Fibroblast of mammary gland (primary cell): Measurements from ENCODE around the gene IL3.
"Not testable (repeated sequence)": the region's sequence is repeated elsewhere in the genome, so short reads cannot be mapped to it uniquely, and the experiment has no call there.

Experiments
- DNase-seq: peaks from one replicate; pipeline ENCODE4 v3.0.0-alpha.2; 2010; ENCODE audit warnings: low read depth
- H3K4me3 ChIP-seq: 2 replicates; pipeline ENCODE4 v1.5.1; 2011; ENCODE audit warnings: low read depth, mild to moderate bottlenecking, low read length, moderate library complexity; ENCODE audit not compliant: control insufficient read depth
- TF ChIP-seq, protein P1 (sequence below): conservative IDR thresholded peaks from 2 replicates; pipeline ENCODE4 v1.5.1; 2011; ENCODE audit warnings: low read depth, low read length, inconsistent platforms; ENCODE audit not compliant: control insufficient read depth, insufficient read depth

Gene IL3

DNA sequence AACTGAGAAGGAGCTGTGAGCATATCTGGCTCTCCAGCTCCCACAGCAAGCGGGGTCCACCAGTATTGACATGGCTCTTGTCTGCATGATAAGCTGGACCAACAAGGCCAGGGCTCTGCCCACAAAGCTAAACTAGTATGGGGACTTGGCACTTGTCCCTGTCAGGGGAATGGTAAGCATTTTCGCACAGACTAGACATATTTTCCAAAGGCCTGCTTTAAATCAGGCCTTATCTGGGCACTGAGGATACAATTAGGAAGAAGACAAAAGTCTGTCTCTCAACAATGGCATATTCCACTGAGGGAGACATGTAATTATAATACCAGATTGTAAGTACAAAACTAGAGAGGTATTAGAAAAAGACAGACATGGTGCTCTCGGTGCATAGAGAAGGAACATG, 45.2 kb downstream of the IL3 start:
- TF ChIP-seq, protein P1, sequence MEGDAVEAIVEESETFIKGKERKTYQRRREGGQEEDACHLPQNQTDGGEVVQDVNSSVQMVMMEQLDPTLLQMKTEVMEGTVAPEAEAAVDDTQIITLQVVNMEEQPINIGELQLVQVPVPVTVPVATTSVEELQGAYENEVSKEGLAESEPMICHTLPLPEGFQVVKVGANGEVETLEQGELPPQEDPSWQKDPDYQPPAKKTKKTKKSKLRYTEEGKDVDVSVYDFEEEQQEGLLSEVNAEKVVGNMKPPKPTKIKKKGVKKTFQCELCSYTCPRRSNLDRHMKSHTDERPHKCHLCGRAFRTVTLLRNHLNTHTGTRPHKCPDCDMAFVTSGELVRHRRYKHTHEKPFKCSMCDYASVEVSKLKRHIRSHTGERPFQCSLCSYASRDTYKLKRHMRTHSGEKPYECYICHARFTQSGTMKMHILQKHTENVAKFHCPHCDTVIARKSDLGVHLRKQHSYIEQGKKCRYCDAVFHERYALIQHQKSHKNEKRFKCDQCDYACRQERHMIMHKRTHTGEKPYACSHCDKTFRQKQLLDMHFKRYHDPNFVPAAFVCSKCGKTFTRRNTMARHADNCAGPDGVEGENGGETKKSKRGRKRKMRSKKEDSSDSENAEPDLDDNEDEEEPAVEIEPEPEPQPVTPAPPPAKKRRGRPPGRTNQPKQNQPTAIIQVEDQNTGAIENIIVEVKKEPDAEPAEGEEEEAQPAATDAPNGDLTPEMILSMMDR, result no peak
- H3K4me3 ChIP-seq, result no peak overlapping the region
- DNase-seq, result no peak

DNA sequence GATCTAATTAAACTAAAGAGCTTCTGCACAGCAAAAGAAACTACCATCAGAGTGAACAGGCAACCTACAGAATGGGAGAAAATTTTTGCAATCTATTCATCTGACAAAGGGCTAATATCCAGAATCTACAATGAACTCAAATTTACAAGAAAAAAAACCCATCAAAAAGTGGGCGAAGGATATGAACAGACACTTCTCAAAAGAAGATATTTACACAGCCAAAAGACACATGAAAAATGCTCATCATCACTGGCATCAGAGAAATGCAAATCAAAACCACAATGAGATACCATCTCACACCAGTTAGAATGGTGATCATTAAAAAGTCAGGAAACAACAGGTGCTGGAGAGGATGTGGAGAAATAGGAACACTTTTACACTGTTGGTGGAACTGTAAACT, 48.0 kb downstream of the IL3 start:
- H3K4me3 ChIP-seq, DNase-seq: not testable (repeated sequence)

DNA sequence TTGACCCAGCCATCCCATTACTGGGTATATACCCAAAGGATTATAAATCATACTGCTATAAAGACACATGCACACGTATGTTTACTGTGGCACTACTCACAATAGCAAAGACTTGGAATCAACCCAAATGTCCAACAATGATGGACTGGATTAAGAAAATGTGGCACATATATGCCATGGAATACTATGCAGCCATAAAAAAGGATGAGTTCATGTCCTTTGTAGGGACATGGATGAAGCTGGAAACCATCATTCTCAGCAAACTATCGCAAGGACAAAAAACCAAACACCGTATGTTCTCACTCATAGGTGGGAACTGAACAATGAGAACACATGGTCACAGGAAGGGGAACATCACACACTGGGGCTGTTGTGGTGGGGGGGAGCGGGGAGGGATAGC, 48.5 kb downstream of the IL3 start:
- not testable (repeated sequence) for H3K4me3 ChIP-seq, DNase-seq

DNA sequence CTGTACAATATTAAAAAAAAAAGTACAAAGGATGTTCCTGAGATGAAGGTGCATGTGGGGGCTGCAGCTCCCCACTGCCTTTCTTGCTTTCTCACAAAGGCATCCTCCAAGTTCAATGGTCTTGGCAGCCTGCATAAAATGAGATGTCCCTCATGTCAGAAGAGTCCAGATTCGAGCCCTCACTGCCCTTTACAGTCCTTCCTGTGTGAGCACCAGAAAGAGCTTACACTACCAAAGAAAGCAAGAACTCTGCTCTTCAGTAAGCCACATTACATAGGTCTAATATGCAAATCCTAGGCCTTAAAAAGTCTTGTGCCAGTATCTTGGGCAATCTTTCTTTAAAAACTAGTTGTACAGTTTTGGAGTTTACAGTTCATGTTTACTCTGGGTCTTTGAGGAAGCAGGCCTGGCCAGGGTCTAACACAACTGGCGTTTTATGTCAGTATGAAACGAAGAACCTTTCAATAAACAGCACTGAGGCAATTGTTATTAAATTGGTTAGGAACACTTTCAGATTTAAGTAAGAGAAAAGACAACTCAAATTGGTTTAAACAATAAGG, 49.1 kb downstream of the IL3 start:
- TF ChIP-seq, protein P1, result no peak
- H3K4me3 ChIP-seq, result no peak overlapping the region
- no peak for DNase-seq

DNA sequence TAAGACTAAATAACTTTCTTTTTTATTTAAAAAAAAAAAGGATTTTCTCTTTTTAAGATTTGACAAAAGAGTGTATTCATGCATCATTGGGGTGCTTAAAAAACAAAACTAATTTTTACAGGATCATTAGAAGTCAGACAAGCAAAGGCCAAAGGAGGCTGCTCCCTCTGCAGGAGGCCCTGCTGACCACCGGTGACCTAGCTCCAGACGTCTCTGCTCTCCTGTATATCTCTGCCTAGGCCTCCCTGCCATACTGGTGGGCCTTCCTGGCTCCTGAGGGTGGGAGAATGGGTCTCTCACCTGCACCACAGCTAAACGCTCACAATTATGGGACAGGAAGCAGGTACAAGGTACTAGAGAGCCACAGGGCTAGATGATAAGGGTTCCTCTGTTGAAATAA, 49.7 kb downstream of the IL3 start:
- DNase-seq, result no peak
- no peak overlapping the region for H3K4me3 ChIP-seq
- TF ChIP-seq, protein P1, result no peak

DNA sequence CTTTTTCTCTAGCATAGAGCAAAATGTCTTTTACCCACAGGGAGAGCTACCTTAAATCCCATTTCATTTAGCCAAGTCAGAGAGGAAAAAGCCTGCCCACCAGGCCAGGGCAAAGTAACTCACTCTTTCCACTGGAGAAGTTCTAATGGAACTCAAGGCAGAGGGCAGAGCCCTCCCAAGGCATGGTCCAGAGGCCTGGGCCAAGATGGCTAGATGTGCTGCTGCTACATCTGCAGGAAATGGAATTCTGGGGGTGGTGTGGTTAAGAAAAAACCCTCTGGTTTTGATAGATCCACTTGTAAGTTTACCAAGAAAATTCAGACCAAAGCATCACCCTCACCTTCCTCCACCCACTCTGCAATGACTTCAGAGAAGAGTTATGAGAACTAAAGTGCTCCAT, 50.5 kb downstream of the IL3 start:
- TF ChIP-seq, protein P1, result no peak
- DNase-seq, result peak; percentile 58
- H3K4me3 ChIP-seq, result no peak overlapping the region

DNA sequence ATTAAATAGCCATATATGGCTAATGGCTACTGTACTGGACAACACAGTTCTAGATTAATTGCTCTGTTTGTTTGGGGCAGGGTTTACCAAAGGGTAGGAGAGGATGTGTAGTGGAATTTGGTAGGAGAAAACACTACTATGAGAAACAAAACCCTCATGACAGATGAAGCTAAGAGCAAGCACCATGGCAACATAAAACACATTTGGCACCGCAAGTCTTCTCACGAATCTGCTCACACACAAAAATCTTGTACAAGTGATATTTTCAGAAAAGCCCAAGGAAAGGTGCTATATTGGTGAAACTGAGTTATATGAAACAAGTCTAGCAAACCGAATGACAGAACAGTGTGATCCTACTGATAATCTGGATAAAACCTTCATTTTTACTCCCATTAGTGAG, 51.7 kb downstream of the IL3 start:
- H3K4me3 ChIP-seq, result no peak overlapping the region
- no peak for DNase-seq
- TF ChIP-seq, protein P1, result no peak
